Keratinocyte (primary cell): ENCODE results near the gene PDS5B. TPM values are rescaled to one million over a fixed set of nuclear protein-coding genes. Genes with fewer than 3 reads are reported as not detected.

Experiments used
- DNase-seq: peaks from one replicate; pipeline ENCODE4 v3.0.0-alpha.2; 2011; ENCODE audit warnings: low read depth, missing footprints, low spot score
- FAIRE-seq: peaks from 2 replicates; lab custom pipeline; 2011; peaks lifted over from hg19 to GRCh38; lab: Jason Lieb, UNC
- H2AFZ ChIP-seq: 2 replicates; pipeline ENCODE4 v1.6.0; 2012; ENCODE audit warnings: low read length, control low read depth, inconsistent platforms; ENCODE audit not compliant: control insufficient read depth
- H3K27ac ChIP-seq: 2 replicates; pipeline ENCODE4 v1.5.1; 2011; ENCODE audit warnings: low read length; ENCODE audit not compliant: control insufficient read depth, insufficient read depth
- H3K27me3 ChIP-seq: 3 replicates; pipeline ENCODE4 v1.6.0; 2011; ENCODE audit warnings: low read length; ENCODE audit not compliant: control insufficient read depth, insufficient read depth; ENCODE audit errors: extremely low read depth
- H3K36me3 ChIP-seq, 2 experiments: 2 replicates in 1 of 2; 3 replicates in 1 of 2; pipeline ENCODE4 v1.5.1; 2011; ENCODE audit warnings: low read length in 2 of 2, mild to moderate bottlenecking in 1 of 2; ENCODE audit not compliant: control insufficient read depth in 2 of 2, insufficient read depth in 2 of 2; ENCODE audit errors: extremely low read depth in 1 of 2
- H3K4me1 ChIP-seq: 3 replicates; pipeline ENCODE4 v1.5.1; 2011; ENCODE audit warnings: low read length; ENCODE audit not compliant: control insufficient read depth, insufficient read depth; ENCODE audit errors: extremely low read depth
- H3K4me2 ChIP-seq: 3 replicates; pipeline ENCODE4 v1.6.0; 2011; ENCODE audit warnings: low read depth, low read length; ENCODE audit not compliant: control insufficient read depth, insufficient read depth; ENCODE audit errors: extremely low read depth
- H3K4me3 ChIP-seq, 3 experiments: fragments of 200-600 bp in 1 of 3; sonication (generic) in 1 of 3; 2 replicates in 2 of 3; 3 replicates in 1 of 3; pipeline ENCODE4 v1.5.1; 2011 to 2016; ENCODE audit warnings: low read length in 3 of 3, mild to moderate bottlenecking in 3 of 3, control low read depth in 2 of 3, inconsistent platforms in 1 of 3, low read depth in 1 of 3, mixed read lengths in 1 of 3, mixed run types in 1 of 3, moderate library complexity in 1 of 3; ENCODE audit not compliant: control insufficient read depth in 2 of 3, insufficient read depth in 2 of 3; ENCODE audit errors: extremely low read depth in 1 of 3
- H3K79me2 ChIP-seq: 2 replicates; pipeline ENCODE4 v1.6.0; 2012; ENCODE audit warnings: low read length; ENCODE audit not compliant: control insufficient read depth, insufficient read depth
- H3K9ac ChIP-seq: 3 replicates; pipeline ENCODE4 v1.6.0; 2011; ENCODE audit warnings: low read length; ENCODE audit not compliant: control insufficient read depth, insufficient read depth; ENCODE audit errors: extremely low read depth
- H3K9me1 ChIP-seq: 3 replicates; pipeline ENCODE4 v1.6.0; 2011; ENCODE audit warnings: low read length; ENCODE audit not compliant: control insufficient read depth, insufficient read depth; ENCODE audit errors: extremely low read depth
- H3K9me3 ChIP-seq: 2 replicates; pipeline ENCODE4 v1.5.1; 2012; ENCODE audit warnings: low read depth, low read length; ENCODE audit not compliant: control insufficient read depth
- H4K20me1 ChIP-seq: 3 replicates; pipeline ENCODE4 v1.6.0; 2011; ENCODE audit warnings: low read length; ENCODE audit not compliant: control insufficient read depth, insufficient read depth; ENCODE audit errors: extremely low read depth
- CTCF ChIP-seq, 3 experiments: IDR thresholded peaks in 1 of 3; conservative IDR thresholded peaks in 1 of 3; optimal IDR thresholded peaks in 1 of 3; 2 replicates in 2 of 3; 3 replicates in 1 of 3; pipeline versions ENCODE3 to v1.5.1; 2011; ENCODE audit warnings: low read length in 3 of 3, mild to moderate bottlenecking in 3 of 3, moderate library complexity in 2 of 3, control low read depth in 1 of 3, inconsistent platforms in 1 of 3; ENCODE audit not compliant: insufficient read depth in 2 of 3; ENCODE audit errors: extremely low read depth in 1 of 3
- EZH2 ChIP-seq: IDR thresholded peaks from one replicate; pipeline ENCODE4 v1.6.1; 2012; ENCODE audit warnings: inconsistent platforms, mild to moderate bottlenecking, low read length, moderate library complexity
- dilution Hi-C: fragments of 300-500 bp; cut with MboI; formaldehyde crosslinking; loops from one replicate; pipeline ENCODE4 v1.7.0; 2020; ENCODE audit warnings: low sequenced_read_pairs; ENCODE audit not compliant: extremely low pct_ligation_motif_present
- polyA plus RNA-seq, 5 experiments: library from polyadenylated mRNA; depleted of rRNA in 3 of 5; stranded (reverse) in 3 of 5; stranded (forward) in 1 of 5; unstranded in 1 of 5; fragments of >200 nt; gene quantifications; 1 replicate in 1 of 5; 2 replicates in 3 of 5; 3 replicates in 1 of 5; pipeline versions ENCODE4 v1.2.1 to v1.2.3, GENCODE V29; 2011 to 2012; ENCODE audit warnings: missing spikeins in 2 of 5, low read depth in 1 of 5, low replicate concordance in 1 of 5

Gene PDS5B
- polyA plus RNA-seq, 1 donor (not counting 4 experiments of a cell fraction or from before 2014, with no cell fraction given) = 6.9 TPM

GRCh38 chr13:32592082-32592481, 5.8 kb downstream of the PDS5B start:
- Histone ChIP-seq H3K9ac (no peak overlapping the region), H3K36me3 (no peaks in the 10 kb centered on the region), H3K27me3 (no peaks in the 10 kb centered on the region), H3K27ac (no peak overlapping the region), H3K4me2 (no peak overlapping the region), H2AFZ (no peak overlapping the region), H3K9me1 (no peaks in the 10 kb centered on the region), H4K20me1 (no peaks in the 10 kb centered on the region), H3K4me1 (peaks cover 13% of the 10 kb centered on the region), H3K9me3 (no peaks in the 10 kb centered on the region), H3K4me3 (no peak overlapping the region), H3K79me2 (peaks cover 96% of the 10 kb centered on the region)
- TF ChIP-seq CTCF (optimal IDR thresholded peaks at IDR 0.05 in 1 of 3, IDR thresholded peaks at IDR 0.05 in 1 of 3, conservative IDR thresholded peaks at IDR 0.05 in 1 of 3; ENCODE audit: extremely low read depth in 1 of 3, insufficient read depth in 2 of 3, low read length in 3 of 3) = no peak
- no peak for TF ChIP-seq EZH2
- no peak for FAIRE-seq
- DNase-seq = no peak
- dilution Hi-C loops = no loop called here

DNA sequence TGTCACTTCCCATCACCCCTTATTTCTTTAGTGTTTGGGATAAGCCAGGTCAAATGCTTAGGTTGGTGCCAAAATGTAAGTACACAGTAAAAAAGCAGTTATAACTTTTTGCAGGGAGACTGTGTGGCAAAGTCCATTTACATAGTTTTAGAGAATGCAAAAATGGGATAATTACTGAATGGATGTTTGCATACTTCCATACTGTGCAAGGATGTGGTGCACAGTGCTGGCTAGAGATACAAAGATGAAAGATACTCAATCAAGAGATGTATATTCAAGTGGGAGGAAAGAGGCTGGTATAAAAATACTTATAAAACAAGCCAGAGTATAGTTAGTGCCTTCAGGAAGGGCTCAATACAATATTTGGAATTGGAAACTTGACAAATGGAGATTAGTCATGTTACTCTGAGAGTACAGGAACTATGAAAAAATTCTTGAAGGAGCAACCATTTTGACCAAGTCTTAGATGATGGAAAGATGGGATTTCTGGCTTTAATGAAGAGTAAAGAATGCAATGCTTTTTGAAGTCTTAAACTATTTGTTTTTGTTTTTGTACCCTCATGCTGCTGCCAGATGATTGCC, 8.0 kb downstream of the PDS5B start:
- Histone ChIP-seq H3K27me3 (no peaks in the 10 kb centered on the region), H3K36me3 (no peaks in the 10 kb centered on the region), H3K27ac (no peak overlapping the region), H3K9ac (no peak overlapping the region), H3K9me3 (no peaks in the 10 kb centered on the region), H3K4me2 (no peak overlapping the region), H3K4me3 (no peak overlapping the region), H2AFZ (no peak overlapping the region), H3K4me1 (peaks cover 7% of the 10 kb centered on the region), H3K9me1 (no peaks in the 10 kb centered on the region), H4K20me1 (no peaks in the 10 kb centered on the region), H3K79me2 (peaks cover 93% of the 10 kb centered on the region)
- no peak for TF ChIP-seq CTCF (optimal IDR thresholded peaks at IDR 0.05 in 1 of 3, IDR thresholded peaks at IDR 0.05 in 1 of 3, conservative IDR thresholded peaks at IDR 0.05 in 1 of 3; ENCODE audit: extremely low read depth in 1 of 3, insufficient read depth in 2 of 3, low read length in 3 of 3)
- no peak for TF ChIP-seq EZH2
- dilution Hi-C loops = no loop called here
- FAIRE-seq (no peak), DNase-seq (no peak)
